NK-92 (cell line): ENCODE data around the gene SHLD2.
"Not testable (repeated sequence)": the region's sequence is repeated elsewhere in the genome, so short reads cannot be mapped to it uniquely, and the experiment has no call there.

Source experiments
- DNase-seq: peaks from one replicate; lab custom pipeline; 2025; ENCODE audit not compliant: unreplicated experiment; lab: John Stamatoyannopoulos, UW

SHLD2 gene

DNA sequence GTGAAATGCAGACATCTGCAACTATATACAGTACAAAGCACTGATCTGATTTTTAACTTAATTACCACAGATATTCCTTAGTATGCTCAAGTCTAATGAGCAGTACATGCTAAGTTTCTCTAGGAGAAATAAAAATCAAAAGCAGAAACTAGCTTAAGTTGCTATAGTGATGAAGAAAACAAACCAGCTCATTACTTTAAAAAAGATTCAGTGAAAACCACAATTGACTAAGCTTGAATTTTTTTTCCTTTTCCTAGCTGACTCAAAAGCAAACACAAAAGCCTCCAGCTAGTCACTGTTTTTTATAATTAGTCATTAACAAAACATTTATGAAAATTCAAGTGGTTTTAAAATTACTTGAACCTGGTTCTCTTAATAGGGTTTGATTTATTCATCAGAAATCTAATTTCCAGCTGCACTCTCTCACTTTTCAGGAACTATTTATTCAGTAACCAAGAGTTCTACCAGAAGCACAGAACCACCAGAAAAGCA, 10.7 kb upstream of the SHLD2 start:
- not testable (repeated sequence) for DNase-seq

DNA sequence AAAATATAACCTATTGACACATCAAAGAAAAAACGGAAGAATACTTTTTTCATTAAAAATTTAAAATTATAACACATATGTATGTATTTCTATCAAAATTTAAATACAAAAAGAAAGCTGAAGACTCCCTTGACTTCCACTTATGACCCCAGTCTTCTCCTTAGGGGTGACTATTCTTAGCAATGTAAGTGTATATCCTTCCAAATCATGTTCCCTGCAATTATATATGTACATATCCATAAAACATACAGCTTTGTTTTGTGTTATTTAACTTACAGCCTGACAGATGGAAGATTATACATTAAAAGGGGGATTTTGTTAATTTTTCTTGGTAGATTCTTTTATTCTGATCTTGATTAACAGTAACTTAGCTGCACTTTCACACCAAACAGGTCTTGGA, 9.5 kb upstream of the SHLD2 start:
- DNase-seq: no peak

DNA sequence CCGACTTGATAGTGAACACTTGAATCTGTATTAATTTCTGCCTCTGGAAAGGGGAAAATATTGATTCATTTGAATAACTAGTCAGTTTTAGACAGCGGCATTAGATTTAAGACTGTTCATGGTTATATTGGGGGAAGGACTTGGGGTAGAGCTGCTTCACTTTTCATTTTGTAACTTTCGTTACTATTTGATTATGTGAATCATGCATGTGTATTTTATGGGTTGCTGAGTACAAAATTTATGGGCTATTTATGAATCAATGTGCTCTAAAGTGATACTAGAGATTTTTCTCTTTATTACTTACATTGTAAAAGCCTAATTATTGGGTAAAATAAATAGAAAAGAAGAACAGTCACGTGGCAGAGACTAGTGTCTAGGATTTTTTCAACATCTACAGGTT, 5.3 kb upstream of the SHLD2 start:
- no peak for DNase-seq

DNA sequence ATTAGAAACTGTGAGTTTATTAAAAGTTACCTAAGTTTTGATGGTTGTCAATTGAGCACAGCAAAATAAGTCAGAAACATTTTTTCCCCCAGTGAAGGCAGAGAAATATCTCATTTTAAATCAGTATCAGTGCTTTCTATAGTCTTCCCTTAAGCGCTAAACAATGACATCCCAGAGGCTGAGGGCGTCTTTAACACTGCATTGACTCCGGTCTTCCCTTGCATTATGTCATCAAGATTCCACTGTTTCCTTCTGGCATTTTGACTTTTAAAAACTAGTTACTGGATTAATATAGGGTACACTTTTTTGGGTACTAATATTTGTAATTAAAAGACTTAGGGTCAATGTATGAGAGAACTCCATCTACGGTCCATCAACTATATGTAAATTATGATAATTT, 4.2 kb upstream of the SHLD2 start:
- no peak for DNase-seq

GRCh38 chr10:87092376-87092860, 2.6 kb upstream of the SHLD2 start:
- DNase-seq: no peak

DNA sequence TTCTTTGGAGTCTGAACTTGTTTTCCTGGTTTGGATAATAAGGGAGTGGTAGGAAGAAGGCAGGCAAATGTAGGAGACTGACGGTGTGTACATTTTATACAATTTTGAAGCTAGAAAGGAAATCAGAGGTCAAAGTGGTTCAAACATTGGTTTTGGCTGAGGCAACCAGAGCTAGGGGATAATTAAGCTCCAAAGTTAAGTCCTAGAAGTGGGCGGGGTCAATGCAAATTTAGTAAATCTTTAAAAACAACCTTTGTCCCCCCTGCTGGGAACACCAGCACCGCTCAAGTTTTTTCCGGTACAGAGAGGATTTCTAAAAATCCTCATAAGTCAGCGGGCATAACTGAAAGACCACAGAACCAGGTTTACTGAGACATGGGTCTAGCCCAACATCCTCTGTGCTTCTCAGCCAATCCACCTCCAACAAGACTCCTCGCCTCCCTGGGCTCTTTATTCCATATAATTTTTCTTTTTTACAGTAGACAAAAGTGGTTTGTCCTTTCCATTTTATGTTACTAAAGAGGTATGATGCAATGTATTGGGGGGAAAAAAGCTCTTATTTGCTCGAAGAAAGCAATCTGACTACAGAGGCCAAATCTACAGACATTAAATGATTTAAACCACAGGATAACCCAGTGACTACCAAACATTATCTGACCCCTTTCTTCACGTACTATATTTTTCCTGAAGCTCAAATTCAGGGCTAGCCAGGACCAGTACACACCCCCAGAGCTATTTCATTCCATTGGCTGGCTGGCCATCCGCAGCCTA, 2.0 kb upstream of the SHLD2 start:
- no peak for DNase-seq

- DNase-seq: no peak
Measured at GRCh38 chr10:87093632-87094372, 1.2 kb upstream of the SHLD2 start.

GRCh38 chr10:87095236-87095945, 385 bp downstream of the SHLD2 start:
- DNase-seq: no peak

- DNase-seq: no peak
Measured at GRCh38 chr10:87101996-87102395, 7.0 kb downstream of the SHLD2 start.

DNA sequence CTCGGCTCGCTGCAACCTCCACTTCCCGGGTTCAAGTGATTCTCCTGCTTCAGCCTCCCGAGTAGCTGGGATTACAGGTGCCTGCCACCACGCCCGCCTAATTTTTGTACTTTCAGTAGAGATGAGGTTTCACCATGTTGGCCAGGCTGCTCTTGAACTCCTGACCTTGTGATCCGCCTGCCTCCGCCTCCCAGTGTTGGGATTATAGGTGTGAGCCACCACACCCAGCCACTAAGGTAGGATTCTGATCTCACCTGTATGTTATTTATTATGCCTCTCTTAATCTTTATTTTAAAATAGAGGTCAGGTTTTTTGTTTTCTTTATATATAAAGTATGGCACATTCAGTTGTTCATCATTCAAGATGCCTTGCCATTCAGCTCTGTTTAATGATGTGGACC, 9.7 kb downstream of the SHLD2 start:
- not testable (repeated sequence) for DNase-seq

GRCh38 chr10:87105446-87106124, 10.6 kb downstream of the SHLD2 start:
- DNase-seq: no peak

- not testable (repeated sequence) for DNase-seq
Measured at GRCh38 chr10:87118122-87118521, 23.1 kb downstream of the SHLD2 start.

GRCh38 chr10:87119029-87119428, 24.0 kb downstream of the SHLD2 start:
- not testable (repeated sequence) for DNase-seq

GRCh38 chr10:87123351-87123750, 28.3 kb downstream of the SHLD2 start:
- not testable (repeated sequence) for DNase-seq

GRCh38 chr10:87127048-87127447, 32.0 kb downstream of the SHLD2 start:
- DNase-seq: not testable (repeated sequence)

DNA sequence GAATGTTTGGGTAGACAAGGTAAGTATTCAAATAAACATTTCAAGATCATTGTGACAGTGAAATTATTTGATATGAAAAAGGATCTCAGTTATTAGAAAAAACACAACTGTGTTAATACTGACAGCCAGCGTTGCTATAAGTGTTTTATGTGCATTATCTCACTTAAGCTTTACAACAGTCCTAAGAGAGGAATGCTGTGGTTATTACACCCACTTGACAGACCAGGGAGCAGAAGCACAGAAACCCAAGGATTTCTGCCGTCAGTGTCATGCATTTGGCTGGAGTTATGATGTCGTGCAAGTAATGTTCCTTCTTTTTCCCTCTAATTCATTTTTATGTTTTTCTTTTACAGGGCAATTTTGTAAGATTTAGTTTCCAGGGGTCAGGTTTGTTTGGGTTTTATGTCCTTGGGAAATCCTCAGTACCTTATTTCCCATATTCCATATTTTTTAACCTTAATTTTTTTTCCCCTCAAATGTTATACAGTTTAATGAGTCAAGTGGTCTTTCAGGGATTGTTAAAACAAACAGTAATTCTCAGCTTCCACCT, 32.7 kb downstream of the SHLD2 start:
- not testable (repeated sequence) for DNase-seq

GRCh38 chr10:87132176-87132575, 37.2 kb downstream of the SHLD2 start:
- not testable (repeated sequence) for DNase-seq

DNA sequence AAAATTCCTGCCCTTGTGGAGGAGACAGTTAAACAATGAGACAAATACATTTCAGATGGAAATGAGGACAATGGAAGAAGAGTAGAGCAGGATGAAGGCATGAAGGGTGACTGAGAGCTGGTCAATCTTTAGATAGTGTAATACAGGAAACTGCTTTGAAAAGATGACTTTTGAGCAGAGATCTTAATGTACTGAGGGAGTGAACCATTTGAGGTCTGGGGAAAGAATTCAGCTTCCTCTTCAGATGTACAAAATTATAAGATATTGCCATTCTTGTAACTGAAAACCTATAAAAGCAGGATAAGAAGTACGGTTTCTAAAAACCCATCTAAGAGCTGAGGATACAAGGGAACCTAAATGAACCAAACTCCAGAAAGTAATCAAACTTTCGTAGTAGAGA, 38.9 kb downstream of the SHLD2 start:
- DNase-seq: not testable (repeated sequence)

DNA sequence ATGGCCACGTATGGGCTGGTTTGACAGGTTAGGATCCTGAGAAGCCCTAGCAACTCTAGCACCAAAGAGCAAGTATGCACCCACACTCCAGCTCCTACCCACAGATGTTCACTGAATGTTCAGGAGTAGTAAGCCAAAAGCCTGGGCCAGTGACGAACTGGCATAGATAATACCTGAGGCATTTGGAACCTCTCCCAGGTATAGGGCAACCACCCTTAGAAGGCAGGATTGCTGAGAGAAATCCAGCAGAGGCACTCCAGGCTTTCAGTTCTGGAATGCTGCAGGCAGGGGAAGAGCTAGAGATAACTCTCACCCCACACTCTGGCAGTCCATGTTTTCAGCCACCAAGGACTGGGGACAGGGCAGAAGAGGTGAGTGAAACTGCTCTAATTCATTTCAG, 39.4 kb downstream of the SHLD2 start:
- not testable (repeated sequence) for DNase-seq

- DNase-seq: not testable (repeated sequence)
Measured at GRCh38 chr10:87137478-87137877, 42.5 kb downstream of the SHLD2 start.
